HG03457 (cell line): ENCODE data around the gene GSDME.

Source experiments
- ATAC-seq: cut with Tn5 transposase; IDR thresholded peaks from one replicate; pipeline ENCODE4 v1.9.1; 2021; ENCODE audit warnings: moderate number of reproducible peaks; ENCODE audit not compliant: unreplicated experiment

Gene GSDME

GRCh38 chr7:24706211-24707170 lies 50.8 kb downstream of the GSDME start:
- ATAC-seq = no peak

- ATAC-seq = no peak
These were observed 51.8 kb downstream of the GSDME start for GRCh38 chr7:24705461-24705954.

DNA sequence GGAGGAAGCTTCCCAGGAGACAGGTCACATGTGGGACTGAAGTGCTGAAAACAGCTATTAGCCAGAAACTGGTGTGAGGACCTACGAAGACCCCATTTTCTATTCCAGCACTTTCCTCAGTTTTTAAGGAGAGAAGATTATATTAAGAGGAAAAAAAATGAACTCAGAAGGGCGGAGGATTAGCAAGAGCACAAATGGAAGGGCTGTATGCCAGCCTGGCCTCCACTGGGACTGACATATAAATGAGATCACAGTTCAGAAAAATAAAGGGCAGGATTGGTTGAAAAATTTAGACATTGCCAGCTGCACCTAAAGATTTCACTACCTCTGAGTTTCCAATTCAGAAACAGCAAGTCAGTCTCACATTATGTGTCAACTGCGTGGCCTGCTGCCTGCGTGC lies 53.0 kb downstream of the GSDME start:
- ATAC-seq = no peak

GRCh38 chr7:24703296-24703695 lies 54.0 kb downstream of the GSDME start:
- ATAC-seq = no peak

- no peak for ATAC-seq
These were observed 54.5 kb downstream of the GSDME start for GRCh38 chr7:24702755-24703154.

DNA sequence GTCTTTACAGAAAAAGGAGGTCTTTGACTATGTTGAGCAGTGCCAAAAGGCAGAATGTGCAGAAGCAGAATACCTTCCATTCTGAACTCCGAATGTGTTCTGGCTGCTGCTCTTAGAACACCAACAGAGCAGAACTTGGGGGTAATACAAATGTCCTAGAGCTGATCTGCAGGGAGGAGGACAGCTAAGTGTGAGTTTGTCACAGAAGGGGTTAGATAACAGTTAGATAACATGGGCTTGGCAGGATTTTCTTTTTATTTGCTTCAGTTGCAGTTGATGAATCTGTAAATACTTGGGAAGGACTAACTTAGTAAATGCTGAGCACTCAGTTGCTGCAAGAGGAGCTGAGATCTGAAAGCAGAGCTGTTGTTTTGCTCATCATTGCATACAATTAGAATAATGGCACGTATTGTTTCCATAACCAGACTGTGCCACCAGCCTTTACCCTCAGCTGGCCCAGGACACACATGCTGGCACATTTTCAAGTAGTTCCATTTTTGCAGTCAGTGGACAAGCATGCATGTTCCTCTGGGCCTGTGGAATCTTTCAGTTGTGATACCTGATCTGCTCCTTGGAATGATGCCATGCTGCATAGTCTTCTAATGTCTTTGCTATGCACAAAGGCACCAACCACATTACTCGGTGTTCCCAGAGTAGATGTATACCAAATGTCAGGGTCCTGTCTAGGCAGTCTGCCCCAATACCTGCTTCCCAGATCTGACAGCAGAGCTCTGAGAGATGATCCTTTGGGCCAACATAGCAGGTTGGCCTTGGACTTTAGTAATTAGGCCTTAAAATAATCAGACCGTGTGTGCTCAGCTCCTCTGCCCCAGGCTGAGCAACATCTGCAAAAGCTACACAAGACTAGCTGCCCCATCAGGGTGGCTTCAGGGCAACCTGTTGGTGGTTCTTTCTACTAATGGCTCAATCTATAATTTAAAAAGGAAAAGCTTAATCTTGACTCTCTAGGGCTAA lies 55.7 kb downstream of the GSDME start:
- ATAC-seq = no peak

GRCh38 chr7:24700521-24701260 lies 56.6 kb downstream of the GSDME start:
- no peak for ATAC-seq

DNA sequence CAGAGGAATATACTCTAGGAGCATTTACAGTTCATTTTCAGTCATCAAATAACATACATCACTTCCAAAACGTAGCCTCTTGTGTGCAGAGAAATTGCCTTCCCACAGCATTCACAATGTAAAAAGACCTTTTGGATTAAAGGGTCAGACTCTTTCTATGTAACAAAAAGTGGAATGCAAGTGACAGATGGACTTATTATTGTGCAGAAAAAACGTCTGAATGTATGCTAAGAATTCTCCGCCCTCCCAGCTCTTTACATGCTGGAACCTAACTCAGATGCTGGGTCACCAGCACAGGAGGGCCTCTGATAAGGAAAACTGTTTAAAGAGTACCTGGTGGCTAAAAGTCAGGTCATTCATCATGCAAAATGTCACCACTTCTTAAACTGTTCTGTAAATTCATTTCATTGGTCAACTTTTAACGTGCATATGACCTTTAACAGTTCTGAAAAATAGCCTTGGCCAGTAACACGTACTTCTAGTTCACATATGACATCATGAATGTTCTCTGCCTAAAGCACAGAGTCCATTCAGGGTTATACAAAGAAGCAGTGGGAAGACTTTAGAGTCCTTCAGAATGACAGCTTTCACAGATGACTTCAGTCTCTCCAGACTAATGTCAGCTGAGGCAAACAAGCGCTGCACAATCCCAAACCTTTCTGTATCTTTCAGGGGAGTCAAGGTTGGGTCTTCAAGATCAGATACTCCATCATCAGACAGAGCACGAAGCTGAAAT lies 58.6 kb downstream of the GSDME start:
- ATAC-seq = no peak

DNA sequence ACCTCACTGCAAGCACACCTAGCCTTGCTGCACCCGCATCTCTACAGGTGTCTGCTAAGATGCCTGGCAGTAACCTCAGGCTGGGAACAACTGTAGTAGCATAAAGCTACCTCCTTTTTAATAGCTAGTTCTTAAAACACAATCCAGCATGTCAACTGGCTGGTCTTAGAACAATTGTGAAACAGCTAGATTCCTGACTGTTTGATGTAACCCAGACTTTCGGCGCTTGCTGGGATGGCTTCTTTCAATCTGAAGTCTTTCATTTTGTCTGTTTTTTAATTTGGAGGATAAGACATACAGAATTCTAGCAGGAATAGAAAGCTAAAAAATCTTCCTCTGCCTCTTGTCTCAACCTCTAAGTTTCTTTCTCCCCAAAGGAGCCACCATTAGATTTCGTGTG lies 59.8 kb downstream of the GSDME start:
- no peak for ATAC-seq

- ATAC-seq = no peak
These were observed 64.7 kb downstream of the GSDME start for GRCh38 chr7:24692592-24692991.

DNA sequence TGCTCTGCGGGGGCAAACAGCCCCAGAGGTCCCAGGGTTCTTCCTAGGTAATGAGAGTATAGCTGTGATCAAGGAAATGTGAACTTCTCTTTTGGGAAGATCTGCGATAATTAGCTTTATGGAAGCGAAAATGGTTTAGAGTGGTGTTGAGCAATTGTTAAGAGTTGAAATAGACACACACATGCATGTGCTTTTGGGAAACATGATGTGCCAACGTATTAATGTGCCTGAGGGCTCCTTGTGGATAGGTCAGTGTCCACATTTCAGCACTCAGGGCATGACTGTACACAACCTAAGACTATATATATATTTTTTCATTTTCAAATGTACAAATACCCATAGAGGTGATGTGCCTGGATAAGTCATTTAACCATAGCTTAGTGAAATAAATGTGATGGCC lies 67.0 kb downstream of the GSDME start:
- ATAC-seq = no peak

DNA sequence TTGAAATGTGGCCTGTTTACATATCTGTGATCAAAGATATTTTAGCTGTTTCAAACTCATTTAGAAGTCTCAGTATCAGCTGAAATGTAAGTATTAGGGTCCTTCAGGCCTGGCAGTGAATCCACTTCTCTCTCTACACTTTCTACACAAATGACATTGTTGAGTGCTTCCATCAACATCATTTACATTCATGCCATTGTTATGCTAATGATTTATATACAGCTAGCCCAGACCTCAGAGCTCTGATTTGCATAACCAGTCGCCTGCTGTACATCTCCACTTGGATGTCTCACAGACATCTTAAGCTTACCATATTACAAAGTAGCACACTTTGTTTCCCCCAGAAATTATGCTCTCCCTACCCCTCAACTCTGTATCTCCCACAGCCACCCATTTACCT lies 71.6 kb downstream of the GSDME start:
- no peak for ATAC-seq

DNA sequence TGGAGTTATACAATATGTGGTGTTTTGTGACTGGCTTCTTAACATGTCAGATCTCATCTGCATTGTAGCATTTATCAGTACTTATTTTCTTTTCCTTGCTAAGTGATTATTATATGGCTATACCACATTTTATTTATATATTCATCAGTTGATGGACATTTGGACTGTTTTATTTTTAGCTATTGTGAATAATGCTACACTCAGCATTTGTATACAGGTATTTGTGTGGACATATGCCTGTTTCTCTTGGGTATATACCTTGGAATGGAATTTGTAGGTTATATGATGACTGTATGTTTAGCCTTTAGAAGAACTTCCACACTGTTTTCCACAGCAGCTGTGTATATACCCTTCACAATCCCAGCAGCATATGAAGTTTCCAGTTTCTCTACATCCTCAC lies 86.5 kb downstream of the GSDME start:
- no peak for ATAC-seq

- no peak for ATAC-seq
These were observed 87.2 kb downstream of the GSDME start for GRCh38 chr7:24669971-24670591.

DNA sequence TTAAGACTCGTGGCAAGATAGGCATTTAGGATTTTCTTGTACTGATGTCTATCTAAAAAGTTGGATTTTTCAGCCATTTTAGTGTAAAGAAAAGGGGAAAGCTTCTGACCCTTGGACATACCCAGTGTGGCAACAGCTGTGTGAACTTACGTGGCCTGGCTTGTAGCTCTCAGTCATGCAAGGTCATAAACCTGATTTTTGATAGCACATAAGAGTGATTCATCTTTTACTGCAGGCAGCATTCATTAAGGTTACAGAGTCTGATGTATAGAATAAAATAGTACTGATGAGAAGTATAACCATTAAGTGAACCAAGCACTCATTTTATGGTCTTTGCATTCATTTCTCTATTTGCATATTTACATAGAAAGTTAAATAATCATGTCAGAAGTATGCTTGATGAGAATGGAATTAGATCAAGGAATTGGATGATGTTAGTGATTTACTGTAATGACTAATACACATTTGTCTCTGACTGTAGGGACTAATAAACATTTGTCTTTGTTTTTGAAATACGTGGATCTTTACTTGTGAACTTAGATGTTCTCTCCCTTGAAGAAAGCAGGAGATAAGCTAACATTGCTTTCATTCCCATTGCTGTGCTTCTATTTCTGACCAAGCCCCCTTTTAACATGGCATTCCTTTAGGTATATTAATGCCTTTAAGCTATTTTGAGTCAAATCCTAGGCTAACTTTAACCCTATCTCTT lies 88.2 kb downstream of the GSDME start:
- no peak for ATAC-seq

DNA sequence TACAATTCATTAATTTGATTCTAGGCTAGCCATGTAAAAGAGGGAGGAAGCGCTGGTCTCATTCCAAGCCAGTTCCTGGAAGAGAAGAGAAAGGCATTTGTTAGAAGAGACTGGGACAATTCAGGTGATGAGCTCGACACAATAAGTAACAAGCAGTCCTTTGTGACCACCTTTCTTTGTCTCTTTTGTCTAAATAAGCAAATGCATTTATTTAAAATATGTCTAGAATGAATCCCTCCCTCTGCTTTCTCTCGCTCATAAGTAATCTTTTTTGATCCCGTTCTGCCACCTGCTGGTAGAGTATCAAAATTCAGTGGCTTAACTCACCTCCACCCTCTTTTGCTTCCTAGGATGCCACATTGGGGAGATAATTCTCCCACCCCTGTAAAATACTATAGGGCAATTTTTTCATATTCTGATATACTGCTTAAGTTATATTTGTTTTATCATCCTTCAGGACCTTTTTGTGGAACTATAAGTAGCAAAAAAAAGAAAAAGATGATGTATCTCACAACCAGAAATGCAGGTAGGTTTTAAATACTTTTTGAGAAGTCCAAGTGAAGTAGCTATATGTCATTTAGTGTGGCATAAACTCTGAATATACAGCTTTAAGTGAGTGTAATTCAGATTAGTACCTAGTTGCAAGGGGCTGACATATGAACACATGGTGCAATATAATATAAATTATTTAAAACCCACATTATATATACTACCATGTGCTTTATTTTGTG lies 91.5 kb downstream of the GSDME start:
- ATAC-seq = no peak

GRCh38 chr7:24660546-24660945 lies 96.7 kb downstream of the GSDME start:
- no peak for ATAC-seq

DNA sequence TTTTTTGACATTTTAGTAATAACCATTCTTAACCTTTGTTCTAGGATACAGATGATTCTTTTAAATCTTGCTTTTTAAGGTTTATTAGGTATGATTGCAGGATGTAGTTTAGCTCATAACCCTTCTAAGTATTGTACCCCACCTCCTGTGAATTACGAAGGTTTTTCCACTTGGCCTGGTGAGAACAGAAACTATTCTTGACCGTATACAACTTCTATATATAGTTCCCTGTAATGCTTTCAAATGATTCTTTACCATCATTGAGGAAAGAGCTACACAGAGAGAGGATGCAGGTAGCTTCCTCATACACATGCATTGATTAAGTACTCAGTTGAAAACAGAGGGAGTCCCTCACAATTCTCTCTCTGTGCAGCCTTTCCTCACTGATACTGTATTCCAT lies 97.8 kb downstream of the GSDME start:
- no peak for ATAC-seq
